HCT116 (cell line): Measurements from ENCODE around the gene KMO. TPM values are rescaled to one million over a fixed set of nuclear protein-coding genes. Genes with fewer than 3 reads are reported as not detected.

Source experiments
- ATAC-seq: fragments of 200-7000 bp; cut with Tn5 transposase; 2 replicates; pipeline ENCODE4 v1.9.1; 2020; ENCODE audit warnings: mild to moderate bottlenecking, moderate library complexity
- BruUV-seq: library from RNA; stranded (reverse); fragments of 400-500 nt; replicated peaks from 2 replicates; lab custom pipeline; 2021; lab: Mats Ljungman, UMichigan
- CTCF ChIA-PET: fragments of 300-600 bp; sonication (Branson Sonifier 250); formaldehyde crosslinking; loops from one replicate; lab custom pipeline; 2021; ENCODE audit warnings: antibody characterized with exemption; lab: Charles Lee
- POLR2A ChIA-PET: fragments of 300-600, 350-600 bp; sonication (Branson Sonifier 250); formaldehyde crosslinking; loops from one replicate; lab custom pipeline; 2021; ENCODE audit warnings: antibody characterized with exemption; lab: Charles Lee
- RAD21 ChIA-PET, 2 experiments: fragments of 300-600 bp; sonication (Branson Sonifier 250); formaldehyde crosslinking; loops; one replicate each; lab custom pipeline; 2023; ENCODE audit warnings: low total read pairs in 2 of 2; ENCODE audit not compliant: uncharacterized antibody in 2 of 2, unreplicated experiment in 2 of 2, low non-redundant PET in 1 of 2; lab: Charles Lee
- DNase-seq: peaks from one replicate; pipeline ENCODE4 v3.0.0-alpha.2; 2010; ENCODE audit warnings: low read depth, low spot score
- H2AFZ ChIP-seq: fragments of 200-600 bp; shearing (Covaris generic), sonication (generic); 2 replicates; pipeline ENCODE4 v1.6.1; 2017; ENCODE audit warnings: low read depth, mixed run types, mixed read lengths, antibody characterized with exemption, low read length; ENCODE audit not compliant: poor library complexity, severe bottlenecking
- H3K27ac ChIP-seq: 2 replicates; pipeline ENCODE4 v1.5.1; 2012; ENCODE audit warnings: low read depth, low read length
- H3K27me3 ChIP-seq: fragments of 200-600 bp; sonication (generic); 2 replicates; pipeline ENCODE4 v1.6.1; 2016; ENCODE audit warnings: mixed run types, low read length, mixed read lengths; ENCODE audit not compliant: insufficient read depth
- H3K36me3 ChIP-seq, 2 experiments: fragments of 200-500 bp in 1 of 2; fragments of 200-600 bp in 1 of 2; sonication (Bioruptor generic) in 1 of 2; sonication (generic) in 1 of 2; 2 replicates each; pipeline versions ENCODE4 v1.5.1 to v1.6.1; 2014 to 2016; ENCODE audit warnings: low read length in 2 of 2, inconsistent platforms in 1 of 2, mixed read lengths in 1 of 2, mixed run types in 1 of 2; ENCODE audit not compliant: insufficient read depth in 2 of 2, control insufficient read depth in 1 of 2
- H3K4me1 ChIP-seq, 2 experiments: fragments of 200-600 bp in 1 of 2; sonication (generic) in 1 of 2; 2 replicates each; pipeline versions ENCODE4 v1.5.1 to v1.6.1; 2012 to 2017; ENCODE audit warnings: low read length in 2 of 2, inconsistent platforms in 1 of 2, mild to moderate bottlenecking in 1 of 2, mixed read lengths in 1 of 2, mixed run types in 1 of 2, moderate library complexity in 1 of 2; ENCODE audit not compliant: insufficient read depth in 2 of 2, control insufficient read depth in 1 of 2
- H3K4me2 ChIP-seq: fragments of 200-600 bp; sonication (generic); 2 replicates; pipeline ENCODE4 v1.6.1; 2017; ENCODE audit warnings: mixed run types, low read length, mixed read lengths
- H3K4me3 ChIP-seq, 2 experiments: fragments of 200-600 bp in 1 of 2; sonication (generic) in 1 of 2; replicated peaks in 1 of 2; 2 replicates each; pipeline ENCODE4 v1.5.1; 2011 to 2016; ENCODE audit warnings: low read length in 2 of 2, control low read depth in 1 of 2, low read depth in 1 of 2, mild to moderate bottlenecking in 1 of 2, mixed read lengths in 1 of 2, mixed run types in 1 of 2
- H3K79me2 ChIP-seq: fragments of 200-600 bp; sonication (generic); 2 replicates; pipeline ENCODE4 v1.6.1; 2017; ENCODE audit warnings: mild to moderate bottlenecking, mixed run types, low read length, moderate library complexity, mixed read lengths; ENCODE audit not compliant: insufficient read depth
- H3K9ac ChIP-seq: fragments of 200-600 bp; sonication (generic); 2 replicates; pipeline ENCODE4 v1.6.1; 2016; ENCODE audit warnings: low read length, mixed read lengths
- H3K9me2 ChIP-seq: fragments of 200-600 bp; sonication (generic), shearing (Covaris generic); 2 replicates; pipeline ENCODE4 v1.6.1; 2017; ENCODE audit warnings: mixed run types, mild to moderate bottlenecking, moderate library complexity; ENCODE audit not compliant: insufficient read depth
- H3K9me3 ChIP-seq, 2 experiments: fragments of 200-500 bp in 1 of 2; fragments of 200-600 bp in 1 of 2; sonication (Bioruptor generic) in 1 of 2; sonication (generic) in 1 of 2; 2 replicates each; pipeline ENCODE4 v1.6.1; 2014 to 2017; ENCODE audit warnings: low read length in 2 of 2, mixed read lengths in 2 of 2, inconsistent platforms in 1 of 2, low read depth in 1 of 2, mild to moderate bottlenecking in 1 of 2, mixed run types in 1 of 2, moderate library complexity in 1 of 2; ENCODE audit not compliant: control insufficient read depth in 1 of 2, insufficient read depth in 1 of 2
- H4K20me1 ChIP-seq: fragments of 200-600 bp; sonication (generic), shearing (Covaris generic); 2 replicates; pipeline ENCODE4 v1.6.1; 2017; ENCODE audit warnings: mixed run types, mild to moderate bottlenecking, moderate library complexity; ENCODE audit not compliant: insufficient read depth
- EGR1 ChIP-seq: IDR thresholded peaks from 2 replicates; pipeline ENCODE4 v1.6.1; 2012; ENCODE audit warnings: low read depth
- EZH2phosphoT487 ChIP-seq: fragments of 200-600 bp; IDR thresholded peaks from 2 replicates; pipeline ENCODE4 v1.6.1; 2018; ENCODE audit warnings: antibody characterized with exemption, borderline replicate concordance
- YY1 ChIP-seq: IDR thresholded peaks from 2 replicates; pipeline ENCODE4 v1.6.1; 2011; ENCODE audit warnings: low read length, low read depth, moderate library complexity, mild to moderate bottlenecking; ENCODE audit not compliant: insufficient replicate concordance; ENCODE audit errors: extremely low read depth
- ZFX ChIP-seq: fragments of 450-650 bp; IDR thresholded peaks from 2 replicates; pipeline ENCODE4 v1.6.1; 2017
- ZNF274 ChIP-seq: fragments of 200-500 bp; sonication (Bioruptor generic); IDR thresholded peaks from 2 replicates; pipeline ENCODE4 v1.6.1; 2014; ENCODE audit warnings: mild to moderate bottlenecking, low read depth, low read length, inconsistent platforms
- intact Hi-C: fragments of 100-400 bp; cut with micrococcal nuclease; formaldehyde crosslinking; loops from 2 replicates; pipeline ENCODE4 v1.10.0; 2022
- total RNA-seq: library from RNA; stranded (reverse); gene quantifications from one replicate; pipeline ENCODE4 v1.2.1, GENCODE V29; 2021; ENCODE audit not compliant: unreplicated experiment
- TF ChIP-seq, protein P1 (sequence below): IDR thresholded peaks from 2 replicates; pipeline ENCODE4 v1.6.1; 2012; ENCODE audit warnings: low read depth

The KMO gene
- total RNA-seq, 1 experiment from 2014 or later, result not detected

DNA sequence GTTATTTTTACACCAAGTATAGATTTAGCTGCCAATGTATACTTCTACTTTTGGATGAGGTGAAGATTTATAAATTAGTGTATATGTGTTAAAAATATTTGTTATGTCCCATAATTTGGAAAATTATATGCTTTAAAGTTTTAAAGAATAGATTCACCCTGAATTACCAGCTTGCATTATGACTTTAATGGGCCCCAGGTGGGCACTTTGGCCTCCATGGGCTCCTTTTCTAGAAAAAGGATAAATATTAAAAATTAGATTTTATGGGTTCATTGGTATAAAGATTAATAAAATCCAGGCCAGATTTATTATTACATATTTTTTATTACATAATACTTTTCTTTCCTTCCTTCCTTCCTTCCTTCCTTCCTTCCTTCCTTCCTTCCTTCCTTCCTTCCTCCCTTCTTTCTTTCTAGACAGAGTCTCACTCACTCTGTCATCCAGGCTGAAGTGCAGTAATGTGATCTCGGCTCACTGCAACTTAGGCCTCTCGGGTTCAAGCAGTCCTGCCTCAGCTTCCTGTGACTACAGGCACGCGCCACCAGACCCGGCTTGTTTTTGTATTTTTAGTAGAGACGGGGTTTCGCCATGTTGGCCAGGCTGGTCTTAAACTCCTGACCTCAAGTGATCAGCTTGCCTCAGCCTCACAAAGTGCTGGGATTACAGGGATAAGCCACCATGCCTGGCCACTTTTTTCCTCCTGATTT is 21.9 kb downstream of the KMO start:
- no peak for ATAC-seq

More for the DNA sequence above, 21.9 kb downstream of the KMO start:
- no peaks in the 10 kb centered on the region for H3K36me3 ChIP-seq
- no peak overlapping the region for H3K4me2 ChIP-seq
- BruUV-seq, result no TSS peak
- POLR2A ChIA-PET, result no interaction called here
- no peak overlapping the region for H2AFZ ChIP-seq
- CTCF ChIA-PET, result no interaction called here
- DNase-seq, result no peak
- H3K9ac ChIP-seq, result no peak overlapping the region
- H3K27me3 ChIP-seq, result no peaks in the 10 kb centered on the region
- TF ChIP-seq EZH2phosphoT487, result no peak
- TF ChIP-seq, protein P1, sequence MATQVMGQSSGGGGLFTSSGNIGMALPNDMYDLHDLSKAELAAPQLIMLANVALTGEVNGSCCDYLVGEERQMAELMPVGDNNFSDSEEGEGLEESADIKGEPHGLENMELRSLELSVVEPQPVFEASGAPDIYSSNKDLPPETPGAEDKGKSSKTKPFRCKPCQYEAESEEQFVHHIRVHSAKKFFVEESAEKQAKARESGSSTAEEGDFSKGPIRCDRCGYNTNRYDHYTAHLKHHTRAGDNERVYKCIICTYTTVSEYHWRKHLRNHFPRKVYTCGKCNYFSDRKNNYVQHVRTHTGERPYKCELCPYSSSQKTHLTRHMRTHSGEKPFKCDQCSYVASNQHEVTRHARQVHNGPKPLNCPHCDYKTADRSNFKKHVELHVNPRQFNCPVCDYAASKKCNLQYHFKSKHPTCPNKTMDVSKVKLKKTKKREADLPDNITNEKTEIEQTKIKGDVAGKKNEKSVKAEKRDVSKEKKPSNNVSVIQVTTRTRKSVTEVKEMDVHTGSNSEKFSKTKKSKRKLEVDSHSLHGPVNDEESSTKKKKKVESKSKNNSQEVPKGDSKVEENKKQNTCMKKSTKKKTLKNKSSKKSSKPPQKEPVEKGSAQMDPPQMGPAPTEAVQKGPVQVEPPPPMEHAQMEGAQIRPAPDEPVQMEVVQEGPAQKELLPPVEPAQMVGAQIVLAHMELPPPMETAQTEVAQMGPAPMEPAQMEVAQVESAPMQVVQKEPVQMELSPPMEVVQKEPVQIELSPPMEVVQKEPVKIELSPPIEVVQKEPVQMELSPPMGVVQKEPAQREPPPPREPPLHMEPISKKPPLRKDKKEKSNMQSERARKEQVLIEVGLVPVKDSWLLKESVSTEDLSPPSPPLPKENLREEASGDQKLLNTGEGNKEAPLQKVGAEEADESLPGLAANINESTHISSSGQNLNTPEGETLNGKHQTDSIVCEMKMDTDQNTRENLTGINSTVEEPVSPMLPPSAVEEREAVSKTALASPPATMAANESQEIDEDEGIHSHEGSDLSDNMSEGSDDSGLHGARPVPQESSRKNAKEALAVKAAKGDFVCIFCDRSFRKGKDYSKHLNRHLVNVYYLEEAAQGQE, result no peak
- TF ChIP-seq ZFX, result no peak
- no peak for TF ChIP-seq ZNF274
- no peak for TF ChIP-seq EGR1
- TF ChIP-seq YY1, result no peak
- no peaks in the 10 kb centered on the region for H3K4me1 ChIP-seq
- H3K4me3 ChIP-seq, result no peak overlapping the region
- H3K9me3 ChIP-seq, result no peaks in the 10 kb centered on the region
- H3K27ac ChIP-seq, result no peak overlapping the region
- intact Hi-C loops, result no loop called here
- no peaks in the 10 kb centered on the region for H4K20me1 ChIP-seq
- no peaks in the 10 kb centered on the region for H3K79me2 ChIP-seq
- H3K9me2 ChIP-seq, result no peaks in the 10 kb centered on the region; the same call in 1 of the 2 replicates
- RAD21 ChIA-PET, result no interaction called here
